ACC112 (cell line): ENCODE data around the gene SFXN4.
A peak's percentile ranks its signal among the peaks of the same experiment; 100 is the strongest.

Experiments used
- H2AFZ ChIP-seq: fragments of 200-600 bp; sonication (generic); one replicate; pipeline ENCODE4 v1.6.0; 2017; ENCODE audit warnings: antibody characterized with exemption, low read length; ENCODE audit not compliant: unreplicated experiment
- H3K27ac ChIP-seq: fragments of 200-600 bp; sonication (generic); 2 replicates; pipeline ENCODE4 v1.5.1; 2014; ENCODE audit warnings: low read depth, mild to moderate bottlenecking, antibody characterized with exemption, low read length, moderate library complexity
- H3K27me3 ChIP-seq: fragments of 200-600 bp; sonication (generic); 2 replicates; pipeline ENCODE4 v1.6.1; 2014; ENCODE audit warnings: mild to moderate bottlenecking, antibody characterized with exemption, low read length, moderate library complexity, mixed read lengths; ENCODE audit not compliant: insufficient read depth
- H3K36me3 ChIP-seq: fragments of 200-600 bp; sonication (generic); 2 replicates; pipeline ENCODE4 v1.6.1; 2016; ENCODE audit warnings: mild to moderate bottlenecking, antibody characterized with exemption, low read length, moderate library complexity, mixed read lengths; ENCODE audit not compliant: insufficient read depth
- H3K4me1 ChIP-seq: fragments of 200-600 bp; sonication (generic); one replicate; pipeline ENCODE4 v1.6.1; 2016; ENCODE audit warnings: low read length, mixed read lengths; ENCODE audit not compliant: insufficient read depth, unreplicated experiment, control insufficient read depth
- H3K4me3 ChIP-seq: fragments of 200-600 bp; sonication (generic); 2 replicates; pipeline ENCODE4 v1.5.1; 2014; ENCODE audit warnings: mild to moderate bottlenecking, low read depth, low read length
- H3K79me2 ChIP-seq: fragments of 200-600 bp; sonication (generic); one replicate; pipeline ENCODE4 v1.6.0; 2016; ENCODE audit warnings: low read length; ENCODE audit not compliant: control insufficient read depth, unreplicated experiment, insufficient read depth

The SFXN4 gene

DNA sequence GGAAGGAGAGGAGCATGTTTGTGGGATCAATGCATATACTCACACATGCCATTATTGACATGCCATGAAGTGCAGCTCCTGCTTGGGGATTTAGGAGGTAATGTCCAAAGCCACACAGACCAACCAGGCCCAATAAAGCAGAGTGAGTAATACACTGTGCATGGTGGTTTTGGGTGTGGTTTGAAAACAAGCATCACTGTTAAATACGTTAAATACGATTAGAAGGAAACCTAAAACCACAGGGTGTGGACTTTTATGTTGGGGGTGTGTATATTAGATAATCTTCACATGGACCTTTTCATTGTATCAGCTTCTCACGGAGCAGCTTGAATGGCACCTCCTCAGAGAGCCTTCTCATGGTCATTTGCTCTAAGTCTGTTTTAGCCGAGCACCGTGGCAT, 74.5 kb downstream of the SFXN4 start:
- Histone ChIP-seq H3K36me3 (no peaks in the 10 kb centered on the region), H3K27me3 (no peaks in the 10 kb centered on the region), H3K4me3 (no peak overlapping the region), H3K4me1 (peaks cover 8% of the 10 kb centered on the region), H2AFZ (no peak overlapping the region), H3K27ac (peak overlapping the region; percentile 4; the same call in 1 of the 2 replicates), H3K79me2 (no peaks in the 10 kb centered on the region)
